Skin of body (tissue), 2 donors: ENCODE data around the gene RITA1. TPM values are rescaled to one million over a fixed set of nuclear protein-coding genes. Genes with fewer than 3 reads are reported as not detected.

Source experiments
- DNase-seq: peaks from one replicate; lab custom pipeline; 2025; lab: John Stamatoyannopoulos, UW
- total RNA-seq: library from RNA; depleted of rRNA; stranded (reverse); fragments of >200 nt; gene quantifications from one replicate; pipeline ENCODE4 v1.2.3, GENCODE V29; 2014

RITA1 gene
- total RNA-seq, 1 donor from 2014 or later, result 5.3 TPM

DNA sequence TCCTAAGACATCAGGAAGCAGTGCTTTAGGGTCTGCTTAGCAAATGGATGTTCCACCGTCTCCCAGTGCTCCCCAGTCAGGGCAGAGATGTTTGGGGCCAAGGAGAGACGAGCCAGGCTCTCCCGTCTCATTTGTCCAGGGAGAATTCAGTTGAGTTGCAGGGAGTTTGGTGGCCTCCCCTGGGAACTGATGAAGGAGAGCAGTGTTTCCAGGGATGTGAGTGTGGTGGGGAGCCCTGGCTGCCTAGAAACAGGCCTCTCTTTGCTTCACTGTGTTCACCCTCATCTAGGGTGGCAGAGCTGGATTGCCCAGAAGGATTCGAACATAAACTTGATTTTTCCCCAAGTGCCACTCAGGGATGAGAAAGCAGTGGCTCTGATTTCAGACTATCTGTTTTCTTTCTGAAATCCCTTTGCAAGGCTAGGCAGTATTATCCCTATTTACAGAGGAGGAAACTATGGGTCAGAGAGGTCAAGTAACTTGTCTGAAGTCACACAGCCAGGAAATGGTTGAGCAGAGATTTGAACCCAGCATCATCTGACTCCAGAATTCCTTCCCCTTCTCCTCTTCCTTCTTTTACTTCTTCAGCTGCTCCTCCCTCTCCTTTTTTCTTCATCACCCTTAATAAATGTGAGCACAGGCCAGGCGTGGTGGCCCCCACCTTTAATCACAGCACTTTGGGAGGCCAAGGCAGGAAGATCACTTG lies 42.3 kb downstream of the RITA1 start:
- DNase-seq, result no peak

DNA sequence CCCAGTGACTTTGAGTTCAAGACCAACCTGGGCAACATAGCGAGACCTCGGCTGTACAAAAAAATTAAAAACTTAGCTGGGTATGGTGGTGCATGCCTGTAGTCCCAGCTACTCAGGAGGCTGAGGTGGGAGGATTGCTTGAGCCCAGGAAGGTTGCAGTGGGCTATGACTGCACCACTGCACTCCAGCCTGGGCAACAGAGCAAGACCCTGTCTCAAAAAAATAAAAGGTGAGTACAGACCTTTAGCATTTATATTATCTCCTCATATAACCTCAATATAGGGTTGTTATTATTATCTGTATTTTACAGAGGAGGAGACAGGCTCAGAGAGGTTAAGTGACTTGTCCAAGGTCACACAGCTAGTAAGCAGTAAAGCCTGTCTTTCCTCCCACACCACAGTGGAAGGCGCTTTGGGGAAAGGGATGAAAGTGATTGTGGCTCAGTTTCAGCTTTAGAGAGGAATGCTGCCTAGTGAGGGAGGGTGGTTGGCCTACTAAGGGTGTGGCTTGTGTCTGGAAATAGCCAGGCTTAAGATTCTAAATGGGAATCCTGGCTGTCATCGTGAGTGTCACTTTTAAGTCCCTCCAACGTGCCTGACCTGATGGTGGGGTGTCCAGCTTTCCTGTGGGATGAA lies 43.0 kb downstream of the RITA1 start:
- DNase-seq, result no peak

DNA sequence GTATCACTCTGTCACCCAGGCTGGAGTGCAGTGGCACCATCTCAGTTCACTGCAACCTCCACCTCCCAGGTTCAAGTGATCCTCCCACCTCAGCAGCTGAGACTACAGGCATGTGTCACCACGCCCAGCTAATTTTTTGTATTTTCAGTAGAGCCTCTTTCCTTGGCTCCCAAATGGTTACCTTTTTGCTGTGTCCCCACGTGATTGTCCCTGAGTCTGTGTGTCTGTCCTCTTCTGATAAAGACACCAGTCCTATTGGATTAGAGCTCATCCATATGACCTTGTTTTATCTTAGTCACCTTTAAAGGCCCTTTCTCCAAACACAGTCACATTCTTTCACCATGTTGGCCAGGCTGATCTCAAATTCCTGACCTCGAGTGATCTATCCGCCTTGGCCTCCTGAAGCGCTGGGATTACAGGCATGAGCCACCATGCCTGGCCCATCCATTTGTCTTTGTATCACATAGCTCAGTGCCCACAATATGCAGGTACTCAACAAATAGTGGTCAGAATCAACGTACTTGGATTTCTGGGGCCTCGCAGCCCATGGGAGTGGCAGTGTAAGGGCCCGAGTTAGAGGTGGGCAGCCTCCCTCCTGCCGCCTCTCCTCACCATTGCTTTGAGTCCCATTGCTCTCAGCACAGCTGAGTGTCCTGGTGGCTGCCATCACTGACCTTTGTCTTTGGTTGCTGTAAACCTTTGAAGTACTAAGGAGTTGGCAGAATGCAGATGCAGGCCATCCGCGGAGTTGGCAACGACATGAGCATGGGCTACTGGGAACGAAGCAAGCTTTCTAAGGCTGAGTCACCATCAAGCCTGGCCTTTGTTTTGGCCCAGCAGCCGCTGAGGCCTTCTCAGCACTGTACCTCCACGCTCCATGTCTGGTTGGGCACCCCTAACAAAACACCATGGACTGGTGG lies 45.1 kb downstream of the RITA1 start:
- DNase-seq, result no peak

DNA sequence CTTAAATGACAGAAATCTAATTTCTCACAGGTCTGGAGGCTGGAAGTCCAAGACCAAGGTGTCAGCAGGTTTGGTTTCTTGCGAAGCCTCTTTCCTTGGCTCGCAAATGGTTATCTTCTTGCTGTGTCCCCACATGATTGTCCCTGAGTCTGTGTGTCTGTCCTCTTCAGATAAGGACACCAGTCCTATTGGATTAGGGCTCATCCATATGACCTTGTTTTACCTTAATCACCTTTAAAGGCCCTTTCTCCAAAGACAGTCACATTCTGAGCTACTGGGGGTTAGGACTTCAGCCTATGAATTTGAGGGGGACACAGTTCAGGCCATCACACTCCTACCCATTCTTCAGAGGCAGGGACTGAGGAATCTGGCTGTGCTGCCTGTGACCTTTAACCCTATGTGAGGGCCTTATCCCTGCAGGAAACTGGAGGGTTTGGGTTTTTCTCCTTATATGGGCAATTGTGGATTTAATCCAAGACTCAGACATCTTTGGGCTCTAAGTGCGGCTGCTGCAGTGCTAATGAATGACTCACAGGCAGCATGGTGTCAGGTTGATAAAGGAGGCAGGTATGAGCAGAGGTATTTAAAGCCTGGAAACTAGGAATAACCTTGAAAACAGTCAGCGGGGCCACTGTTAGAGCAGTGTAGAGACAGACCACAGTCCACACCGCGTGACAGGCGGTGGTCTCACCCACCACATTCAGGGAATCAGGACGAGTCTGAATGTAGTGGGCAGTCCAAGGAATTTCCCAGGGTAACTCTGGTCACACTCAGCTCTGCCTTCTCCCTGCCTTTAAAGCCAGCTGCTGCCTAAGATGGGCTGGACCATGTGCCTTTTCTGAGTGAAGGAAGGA lies 45.9 kb downstream of the RITA1 start:
- no peak for DNase-seq

DNA sequence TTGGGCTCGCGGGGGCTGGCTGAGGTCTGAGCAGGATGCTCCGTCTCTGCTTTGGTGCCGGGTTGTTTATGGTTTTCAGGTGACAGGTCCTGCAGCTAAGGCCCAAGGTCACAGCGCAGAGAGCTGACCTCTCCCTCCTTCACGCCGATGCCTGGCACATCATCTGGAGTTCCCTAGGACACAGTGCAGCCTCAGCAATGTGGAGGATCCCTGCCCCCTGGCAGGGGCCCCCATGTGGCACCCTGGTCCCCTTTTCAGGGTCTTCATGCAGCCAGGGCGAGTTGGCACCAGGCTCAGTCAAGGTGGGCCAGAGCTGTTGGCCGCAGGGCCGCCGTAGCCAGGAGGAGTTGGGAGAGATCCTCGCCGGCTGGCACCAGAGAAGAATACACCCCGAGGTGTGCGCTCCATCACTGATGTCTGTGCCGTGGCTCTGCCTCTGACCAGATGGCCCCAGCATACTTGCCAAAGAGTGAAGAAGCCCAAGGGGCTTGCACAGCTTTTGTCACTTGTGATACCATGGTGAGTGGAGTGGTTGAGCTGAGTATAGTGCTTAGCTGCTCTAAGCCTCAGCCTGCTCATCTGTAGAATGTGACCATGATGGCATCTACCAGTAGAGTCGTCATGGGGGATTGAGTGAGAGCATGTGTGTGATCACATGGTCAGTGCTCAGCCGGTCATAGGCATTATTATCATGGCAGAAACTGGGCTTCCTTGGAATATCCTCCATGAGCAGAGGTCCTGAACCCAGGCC lies 46.7 kb downstream of the RITA1 start:
- DNase-seq, result no peak

DNA sequence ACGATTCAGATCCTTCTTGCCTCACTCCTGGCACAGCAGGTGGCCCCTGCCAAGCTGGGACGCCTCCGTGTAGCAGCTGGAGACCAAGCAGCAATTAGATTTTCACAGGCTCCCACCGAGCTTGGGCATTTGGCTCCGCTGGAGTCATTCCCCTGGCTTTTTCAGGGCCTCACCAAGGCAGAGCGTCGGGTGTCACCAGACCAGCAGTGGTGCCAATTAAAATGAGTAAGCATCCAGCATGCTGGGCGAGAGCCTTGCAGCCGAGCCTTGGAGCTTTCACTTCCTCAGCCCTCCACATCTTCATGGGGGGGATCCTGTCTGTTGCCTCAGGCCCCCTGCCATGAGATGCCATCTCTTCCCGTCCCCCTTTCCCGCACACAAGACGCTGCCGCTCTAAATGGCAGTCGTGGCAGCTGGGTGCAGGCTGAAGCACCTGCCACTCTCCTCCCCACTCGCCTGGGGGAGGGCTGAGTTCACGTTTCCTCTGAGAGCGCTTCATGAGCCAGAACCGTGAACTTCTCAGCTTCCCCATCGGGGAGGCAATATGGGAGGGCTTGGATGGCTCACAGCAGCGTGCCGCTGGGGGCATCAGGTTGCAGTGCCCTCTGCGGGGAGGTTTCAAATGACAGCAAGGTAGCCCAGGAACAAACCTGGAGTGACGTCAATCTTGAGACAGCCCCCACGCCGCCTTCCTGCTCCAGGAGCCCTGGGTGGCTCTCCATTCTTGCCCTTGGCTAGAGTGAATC lies 47.5 kb downstream of the RITA1 start:
- DNase-seq, result no peak

DNA sequence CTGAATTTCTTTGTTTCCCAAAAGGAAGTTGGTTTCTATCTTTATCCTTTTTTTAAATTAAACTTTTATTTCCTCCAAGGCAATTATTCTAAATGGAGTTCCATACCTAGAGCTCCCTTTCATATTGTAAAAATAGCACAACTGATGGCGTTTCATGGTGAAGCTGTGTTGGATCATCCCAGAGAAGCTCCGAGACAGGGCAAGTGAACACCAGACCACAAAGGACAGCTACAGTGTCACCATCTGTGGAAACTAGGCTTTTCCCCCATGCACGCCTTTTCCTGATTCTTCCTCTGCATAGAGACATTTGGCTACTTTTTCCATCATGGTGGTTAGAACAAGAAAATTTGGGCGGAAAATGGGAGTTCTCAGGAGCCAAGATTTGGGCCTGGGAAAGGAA lies 48.4 kb downstream of the RITA1 start:
- no peak for DNase-seq

DNA sequence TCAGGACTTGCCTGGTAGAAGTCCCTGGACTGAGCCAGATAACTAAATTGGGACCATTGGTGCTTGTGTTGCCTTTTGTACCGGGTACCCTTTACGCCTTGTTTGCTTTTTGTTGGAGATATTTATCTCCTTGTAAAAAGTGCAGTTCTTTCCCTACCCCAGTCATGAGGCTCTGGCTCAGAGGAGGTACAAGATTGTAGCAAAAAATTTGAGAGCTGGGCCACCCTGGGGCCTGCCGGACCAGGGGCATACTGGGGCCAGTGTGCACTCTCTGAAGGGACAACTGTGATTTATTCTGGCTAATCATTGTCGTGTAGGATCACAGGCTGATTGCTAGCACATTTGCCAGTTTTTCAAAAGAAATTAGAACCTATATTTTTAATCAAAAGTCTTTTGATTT lies 49.0 kb downstream of the RITA1 start:
- no peak for DNase-seq

DNA sequence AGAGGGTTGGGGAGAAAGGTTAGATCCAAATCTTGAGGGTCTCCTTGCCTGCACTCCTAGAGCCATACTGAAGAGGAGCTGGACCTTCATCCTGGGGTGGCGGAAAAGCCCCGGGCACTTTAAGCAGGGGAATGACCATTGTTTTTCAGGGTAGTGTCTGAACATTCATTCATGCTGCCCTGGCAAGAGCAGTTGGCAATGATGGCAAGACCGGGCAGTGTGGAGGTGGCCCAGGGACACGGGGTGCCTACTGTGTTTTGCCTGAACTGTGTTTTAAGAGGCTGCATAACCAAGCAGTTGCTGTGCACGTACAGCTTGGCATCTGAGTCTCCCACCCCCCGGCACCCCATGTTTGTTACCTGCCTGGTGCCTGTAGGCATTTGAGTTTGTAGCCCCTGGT lies 50.5 kb downstream of the RITA1 start:
- no peak for DNase-seq

DNA sequence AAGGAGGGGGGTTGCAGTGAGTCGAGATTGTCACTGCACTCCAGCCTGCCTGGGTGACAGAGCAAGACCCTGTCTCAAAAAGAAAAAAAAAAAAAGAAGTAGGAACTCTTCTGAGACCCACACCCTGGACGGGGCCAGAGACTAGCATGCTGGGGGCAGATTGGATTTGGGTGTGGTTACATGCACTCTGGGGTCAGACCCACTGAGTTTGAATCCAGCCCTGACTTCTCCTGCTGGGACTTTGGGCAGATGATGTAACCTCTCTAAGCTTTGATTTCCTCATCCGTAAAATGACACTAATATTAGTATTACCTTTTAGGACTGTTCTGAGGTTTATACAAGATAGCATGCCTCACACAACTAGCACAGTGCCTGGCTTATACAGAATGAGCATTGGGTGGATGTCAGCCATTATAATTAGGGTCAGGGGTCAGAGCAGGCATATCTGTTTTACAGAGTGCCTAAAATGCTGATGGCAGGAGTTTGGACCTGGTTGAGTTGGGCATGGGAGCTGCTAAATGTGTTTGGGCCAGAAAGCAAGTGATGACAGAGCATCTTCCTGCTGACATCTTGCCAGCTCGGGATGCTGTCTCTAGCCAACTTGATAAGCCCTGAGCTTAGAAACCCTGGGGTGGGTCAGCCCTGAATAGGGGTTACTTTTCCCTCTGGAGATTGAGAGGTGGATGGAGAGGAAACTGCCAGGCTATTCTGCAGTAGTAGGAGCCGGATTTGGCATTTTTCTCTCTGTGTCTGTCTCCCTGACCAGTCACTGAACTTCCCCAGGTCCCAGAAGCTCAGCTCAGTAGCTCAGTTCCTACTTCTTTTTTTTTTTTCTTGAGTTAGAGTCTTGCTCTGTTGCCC lies 51.2 kb downstream of the RITA1 start:
- DNase-seq, result no peak

DNA sequence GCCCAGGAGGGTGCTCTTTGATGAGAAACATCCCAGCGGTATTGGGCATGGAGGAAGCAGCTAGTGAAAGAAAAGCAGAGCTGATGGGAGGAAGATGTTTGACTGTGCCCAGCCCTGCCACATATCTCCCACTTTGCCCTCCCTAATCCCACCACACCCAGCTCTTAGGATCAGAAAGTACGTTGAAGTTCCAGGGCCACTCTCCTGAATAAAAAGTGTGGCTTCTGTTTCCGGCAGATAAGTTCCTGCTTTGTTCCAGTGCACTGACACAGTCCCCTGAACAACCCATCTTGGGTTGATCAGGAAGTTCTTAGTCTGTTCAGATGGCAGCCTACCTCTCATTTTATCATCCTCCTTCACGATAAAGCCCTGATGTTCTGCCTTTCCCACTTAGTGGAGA lies 52.2 kb downstream of the RITA1 start:
- DNase-seq, result no peak

DNA sequence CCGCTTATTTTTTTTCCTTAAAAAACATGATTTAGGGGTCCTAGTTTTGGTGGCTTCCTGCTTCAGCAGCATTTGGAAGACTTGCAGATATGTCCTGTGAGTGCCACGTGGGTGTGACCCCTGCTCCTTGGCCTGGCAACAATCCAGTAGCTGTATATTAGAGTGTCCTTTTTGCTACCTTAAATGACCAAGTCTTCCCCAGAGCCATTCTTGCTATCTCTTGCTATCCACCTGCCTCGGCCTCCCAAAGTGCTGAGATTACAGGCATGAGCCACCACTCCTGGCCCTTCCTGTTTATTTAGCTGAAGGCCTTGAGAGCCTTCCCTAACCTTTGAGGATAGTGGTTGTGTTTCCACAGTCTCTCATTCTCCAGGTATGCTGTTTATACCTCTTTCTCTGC lies 52.8 kb downstream of the RITA1 start:
- DNase-seq, result no peak

DNA sequence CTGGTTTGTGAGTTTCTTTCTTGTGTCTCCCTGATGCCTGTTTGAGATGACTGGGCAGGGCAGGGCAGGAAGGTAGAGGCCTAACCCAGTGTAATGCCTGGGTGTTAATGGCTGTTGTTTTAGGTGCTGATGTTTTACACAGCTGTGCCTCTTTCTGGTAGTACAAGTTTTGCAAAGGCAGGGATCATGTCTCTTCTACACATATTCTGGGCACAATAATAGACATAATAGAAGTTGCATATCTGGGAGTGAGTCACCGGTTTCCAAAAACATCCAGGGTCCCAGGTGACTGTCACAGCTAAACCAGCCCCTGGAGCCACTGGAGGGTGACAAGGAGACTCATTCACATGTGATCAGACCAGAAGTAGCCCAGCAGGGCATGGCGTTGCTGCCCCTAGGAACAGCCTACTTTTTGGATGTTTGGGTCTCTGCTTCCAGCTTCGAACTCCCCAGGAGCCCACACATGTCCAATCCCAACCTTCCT lies 53.8 kb downstream of the RITA1 start:
- no peak for DNase-seq

DNA sequence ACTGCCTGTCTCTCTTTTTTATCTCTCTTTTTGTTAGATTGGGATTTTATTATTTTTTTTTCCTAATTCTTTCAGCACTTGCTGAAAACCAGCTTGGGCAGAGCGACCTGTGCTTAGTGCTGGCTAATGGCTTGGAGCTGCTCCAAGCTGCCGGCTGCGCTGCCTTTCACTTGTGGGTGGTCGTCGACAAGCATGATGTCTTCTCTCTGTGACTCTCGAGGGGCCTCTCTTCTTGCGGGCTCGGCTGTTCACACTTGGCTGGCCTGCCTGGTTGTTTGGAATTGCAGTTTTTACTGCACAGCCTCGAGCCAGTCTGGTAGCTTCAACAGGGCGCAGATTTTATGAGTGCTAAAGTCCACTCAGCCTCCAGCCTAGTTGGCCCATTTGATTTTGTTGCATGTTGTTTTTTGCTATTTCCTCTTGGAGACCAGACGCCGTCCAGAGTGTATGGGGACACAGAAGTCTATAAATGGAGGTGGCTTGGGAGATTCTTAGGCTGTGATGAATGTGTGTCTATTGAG lies 54.4 kb downstream of the RITA1 start:
- DNase-seq, result peak; percentile 30

DNA sequence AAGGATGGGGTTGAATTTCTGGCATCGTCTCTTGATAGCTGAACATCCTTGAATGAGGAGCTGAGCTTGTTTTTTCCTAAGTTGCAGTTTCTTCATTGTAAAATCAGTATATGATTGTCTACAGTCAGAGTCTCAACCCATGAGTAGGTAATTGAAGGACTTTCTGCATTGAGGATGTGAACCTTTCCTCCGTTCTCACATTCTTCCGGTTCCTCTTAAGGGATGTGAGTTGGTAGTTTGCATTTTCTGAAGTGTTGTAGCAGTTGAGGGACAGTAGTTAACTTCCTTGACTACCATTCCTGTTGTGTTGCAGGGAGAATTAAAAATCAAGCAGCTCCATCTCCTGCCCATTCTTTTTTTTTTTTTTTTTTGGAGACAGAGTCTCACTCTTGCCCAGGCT lies 54.9 kb downstream of the RITA1 start:
- DNase-seq, result no peak

DNA sequence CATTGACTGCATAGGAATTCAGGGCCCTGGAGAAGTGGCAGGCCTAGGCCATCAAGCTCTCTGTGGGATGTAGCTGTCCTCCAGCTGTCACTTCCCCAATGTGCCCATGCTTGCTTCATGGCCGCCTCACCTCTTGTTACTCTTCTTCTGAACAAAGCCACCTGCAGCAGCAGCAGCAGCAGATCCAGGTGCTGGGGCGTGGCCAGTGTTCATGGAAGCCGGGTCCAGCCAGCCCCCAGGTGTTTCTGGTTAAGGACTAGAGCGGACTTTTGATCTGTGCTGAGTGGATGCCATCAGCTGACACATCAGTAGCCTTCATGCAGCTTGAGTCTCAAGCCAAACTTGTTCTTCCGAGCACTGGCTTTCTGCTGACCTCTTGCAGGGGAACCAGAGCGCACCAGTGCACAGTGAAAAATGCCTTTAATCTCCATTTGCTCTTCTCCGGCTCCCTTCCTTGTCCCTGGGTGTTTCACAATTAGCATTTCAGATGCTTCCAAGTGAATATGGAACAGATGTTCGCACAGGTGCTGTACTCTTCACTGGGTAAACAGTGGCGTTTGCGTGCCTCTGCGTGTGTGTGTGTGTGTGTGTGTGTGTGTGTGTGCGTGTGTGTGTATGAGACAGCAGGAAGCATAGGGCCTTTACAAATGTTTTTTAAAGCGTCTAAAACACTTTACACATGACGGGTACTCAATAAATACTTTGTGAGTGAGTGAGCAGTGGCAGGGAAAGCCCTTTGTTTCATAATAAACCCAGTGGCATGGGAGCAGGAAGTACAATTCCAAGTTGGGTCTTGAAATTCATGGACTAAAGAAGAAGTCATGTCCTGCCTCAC lies 55.9 kb downstream of the RITA1 start:
- no peak for DNase-seq
